ENCODE measurements around the gene ARHGAP23. TPM values are rescaled to one million over a fixed set of nuclear protein-coding genes. Genes with fewer than 3 reads are reported as not detected.

ARHGAP23 gene
- total and polyA plus RNA-seq, 2 donors (not counting 3 experiments of a cell fraction or from before 2014, with no cell fraction given) = 25.4 to 190 TPM

DNA sequence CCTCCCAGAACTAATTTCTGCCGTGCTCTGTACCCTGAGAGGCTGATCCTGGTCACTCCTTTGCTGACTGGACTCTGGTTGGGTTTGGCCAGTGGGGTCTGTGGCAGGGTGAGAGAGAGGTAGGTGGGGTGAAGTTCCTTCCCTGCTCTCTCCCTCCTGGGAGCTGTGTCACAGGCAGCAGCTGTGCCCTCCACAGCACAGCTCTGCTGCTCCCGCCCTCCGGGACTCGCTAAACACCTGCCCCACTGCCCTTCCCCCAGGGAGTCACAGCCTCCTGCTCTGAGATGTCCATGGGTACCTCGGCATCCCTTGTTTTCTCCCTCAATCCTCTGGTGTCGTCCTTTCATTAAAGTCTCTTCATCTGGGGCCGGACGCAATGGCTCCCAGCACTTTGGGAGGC lies 111.1 kb downstream of the ARHGAP23 start:
- Histone ChIP-seq H2AFZ (ENCODE audit: low read depth, low read length) (no peak overlapping the region), H3K4me1 (ENCODE audit: control insufficient read depth, extremely low read depth, insufficient read depth, low read length) (no peaks in the 10 kb centered on the region), H3K36me3 (ENCODE audit: control insufficient read depth in 2 of 2, extremely low read depth in 1 of 2, insufficient read depth in 2 of 2, low read length in 2 of 2) (no peaks in the 10 kb centered on the region), H3K9ac (replicated peaks; ENCODE audit: extremely low read depth, insufficient read depth, low read length) (no peak overlapping the region), H3K27me3 (ENCODE audit: control insufficient read depth in 2 of 2, insufficient read depth in 2 of 2, low read length in 2 of 2) (no peaks in the 10 kb centered on the region), H3K4me3 (replicated peaks in 1 of 3; ENCODE audit: insufficient read depth in 1 of 3, low read depth in 1 of 3, low read length in 3 of 3) (no peak overlapping the region), H3K9me3 (replicated peaks; ENCODE audit: control insufficient read depth, insufficient read depth, low read length) (no peaks in the 10 kb centered on the region), H3K27ac (ENCODE audit: insufficient read depth, low read depth, low read length) (no peak overlapping the region), H3K4me2 (ENCODE audit: insufficient read depth, low read length) (no peak overlapping the region), H3K79me2 (ENCODE audit: control insufficient read depth, insufficient read depth, low read length) (no peaks in the 10 kb centered on the region), H4K20me1 (replicated peaks; ENCODE audit: control insufficient read depth, extremely low read depth, insufficient read depth, low read length) (no peaks in the 10 kb centered on the region), H3K9me1 (replicated peaks; ENCODE audit: control insufficient read depth, extremely low read depth, insufficient read depth, low read length) (no peaks in the 10 kb centered on the region)
- intact Hi-C loops (cut with micrococcal nuclease) = no loop called here
- DNase-seq (ENCODE audit: low read depth, low spot score) = no peak
- no peak for FAIRE-seq
- ChIA-PET POLR2A (no interaction called here), CTCF (interaction anchor here (1.5 to 4.9 kb wide), 2 partner anchors 19 to 30 kb away, joined by 9 to 36 read pairs; no protein-coding TSS in a partner anchor)
- dilution Hi-C loops (cut with MboI; ENCODE audit: extremely low pct_ligation_motif_present, low sequenced_read_pairs) = no loop called here
- no TSS peak for BruUV-seq (replicated peaks)
- TF ChIP-seq EZH2 (IDR thresholded peaks at IDR 0.05; ENCODE audit: borderline replicate concordance, low read depth, low read length, severe bottlenecking) (no peak), POLR2A (IDR thresholded peaks at IDR 0.05; ENCODE audit: low read depth, low read length) (no peak), POLR2AphosphoS5 (IDR thresholded peaks at IDR 0.05; ENCODE audit: insufficient read depth, low read depth, low read length) (no peak), FOS (IDR thresholded peaks at IDR 0.05; ENCODE audit: borderline replicate concordance, insufficient read depth, low read length) (no peak), JUN (IDR thresholded peaks at IDR 0.05; ENCODE audit: borderline replicate concordance, insufficient read depth, insufficient read length, low read depth) (no peak), MAX (IDR thresholded peaks at IDR 0.05; ENCODE audit: insufficient read depth, insufficient read length) (no peak), MYC (IDR thresholded peaks at IDR 0.05; ENCODE audit: low read depth, low read length) (no peak), GATA2 (IDR thresholded peaks at IDR 0.05; ENCODE audit: insufficient read depth, insufficient read length, low read depth, low read length) (no peak)
- TF ChIP-seq, protein P1, sequence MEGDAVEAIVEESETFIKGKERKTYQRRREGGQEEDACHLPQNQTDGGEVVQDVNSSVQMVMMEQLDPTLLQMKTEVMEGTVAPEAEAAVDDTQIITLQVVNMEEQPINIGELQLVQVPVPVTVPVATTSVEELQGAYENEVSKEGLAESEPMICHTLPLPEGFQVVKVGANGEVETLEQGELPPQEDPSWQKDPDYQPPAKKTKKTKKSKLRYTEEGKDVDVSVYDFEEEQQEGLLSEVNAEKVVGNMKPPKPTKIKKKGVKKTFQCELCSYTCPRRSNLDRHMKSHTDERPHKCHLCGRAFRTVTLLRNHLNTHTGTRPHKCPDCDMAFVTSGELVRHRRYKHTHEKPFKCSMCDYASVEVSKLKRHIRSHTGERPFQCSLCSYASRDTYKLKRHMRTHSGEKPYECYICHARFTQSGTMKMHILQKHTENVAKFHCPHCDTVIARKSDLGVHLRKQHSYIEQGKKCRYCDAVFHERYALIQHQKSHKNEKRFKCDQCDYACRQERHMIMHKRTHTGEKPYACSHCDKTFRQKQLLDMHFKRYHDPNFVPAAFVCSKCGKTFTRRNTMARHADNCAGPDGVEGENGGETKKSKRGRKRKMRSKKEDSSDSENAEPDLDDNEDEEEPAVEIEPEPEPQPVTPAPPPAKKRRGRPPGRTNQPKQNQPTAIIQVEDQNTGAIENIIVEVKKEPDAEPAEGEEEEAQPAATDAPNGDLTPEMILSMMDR (IDR thresholded peaks at IDR 0.05; ENCODE audit: extremely low read depth in 1 of 2, insufficient read depth in 1 of 2, low read depth in 1 of 2, low read length in 2 of 2) = no peak
